Endothelial cell of coronary artery (primary cell): ENCODE measurements around the gene VCX3B. TPM values are rescaled to one million over a fixed set of nuclear protein-coding genes. Genes with fewer than 3 reads are reported as not detected.

Experiments used
- total RNA-seq: library from RNA; depleted of rRNA; stranded (reverse); fragments of >200 nt; gene quantifications from 2 replicates; pipeline ENCODE4 v1.2.3, GENCODE V29; 2014

Gene VCX3B
- total RNA-seq, result not detected in 2 replicates

DNA sequence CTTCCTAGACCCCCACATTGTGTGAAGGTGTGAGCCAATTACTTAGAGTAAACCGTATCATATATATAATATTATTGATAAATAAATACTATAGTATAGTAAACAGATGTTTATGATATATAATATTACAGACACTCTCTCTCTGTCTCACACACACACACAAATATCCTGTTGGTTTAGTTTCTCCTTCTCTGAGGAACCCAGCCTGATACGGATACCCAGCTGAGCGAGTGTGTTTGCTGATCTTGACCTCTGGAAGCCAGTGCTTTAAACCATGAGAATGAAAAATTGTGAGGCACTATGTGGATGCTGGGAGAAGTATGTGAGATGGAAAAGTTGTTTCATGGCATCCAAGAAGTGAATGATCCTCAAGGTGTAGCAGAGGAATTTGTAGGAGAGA lies at the start of gene VCX3B:
Gene VCX3B, plus strand, starts transcription at position 301 of the 400 bp plus-strand sequence. CDS start 621 bp downstream, outside the sequence.

